GM19043 (cell line): ENCODE data around the gene GCSH.

ENCODE experiments used
- ATAC-seq: cut with Tn5 transposase; IDR thresholded peaks from one replicate; pipeline ENCODE4 v1.9.1; 2021; ENCODE audit warnings: low read depth; ENCODE audit not compliant: unreplicated experiment

GCSH gene

GRCh38 chr16:81106826-81107503, 10.8 kb upstream of the GCSH start:
- no peak for ATAC-seq

GRCh38 chr16:81105946-81106345, 9.8 kb upstream of the GCSH start:
- no peak for ATAC-seq

- ATAC-seq: no peak
These were observed 5.5 kb upstream of the GCSH start for GRCh38 chr16:81101702-81102101.

GRCh38 chr16:81099958-81100357, 3.8 kb upstream of the GCSH start:
- no peak for ATAC-seq

- ATAC-seq: no peak
These were observed 1.0 kb upstream of the GCSH start for GRCh38 chr16:81097230-81097629.

- ATAC-seq: no peak
These were observed 567 bp upstream of the GCSH start for GRCh38 chr16:81096715-81097208.

GRCh38 chr16:81095653-81095952, 592 bp downstream of the GCSH start:
- ATAC-seq: peak; percentile 2

- ATAC-seq: no peak
These were observed 1.4 kb downstream of the GCSH start for GRCh38 chr16:81094771-81095251.

GRCh38 chr16:81088836-81089235, 7.4 kb downstream of the GCSH start:
- no peak for ATAC-seq

GRCh38 chr16:81081014-81081413, 15.2 kb downstream of the GCSH start:
- ATAC-seq: no peak

GRCh38 chr16:81080233-81080632, 16.0 kb downstream of the GCSH start:
- ATAC-seq: no peak

- peak; percentile 92 for ATAC-seq
These were observed 18.9 kb downstream of the GCSH start, which contains the start of gene C16orf46 for GRCh38 chr16:81077076-81077940. Gene C16orf46 (minus strand): TSS chr16:81077238. CDS start chr16:81063955, 13,283 bp downstream.

GRCh38 chr16:81076566-81077075, 19.6 kb downstream of the GCSH start:
- peak; percentile 75 for ATAC-seq

GRCh38 chr16:81073560-81074330, 22.4 kb downstream of the GCSH start:
- no peak for ATAC-seq

GRCh38 chr16:81071805-81072204, 24.4 kb downstream of the GCSH start:
- no peak for ATAC-seq

GRCh38 chr16:81070979-81071378, 25.2 kb downstream of the GCSH start:
- no peak for ATAC-seq

GRCh38 chr16:81069063-81069462, 27.1 kb downstream of the GCSH start:
- ATAC-seq: no peak

- no peak for ATAC-seq
These were observed 29.0 kb downstream of the GCSH start for GRCh38 chr16:81067166-81067565.

GRCh38 chr16:81066681-81067080, 29.5 kb downstream of the GCSH start:
- no peak for ATAC-seq

- ATAC-seq: no peak
These were observed 34.2 kb downstream of the GCSH start for GRCh38 chr16:81061871-81062608.
